GM19328 (cell line): ENCODE data around the gene WDR76.
A peak's percentile ranks its signal among the peaks of the same experiment; 100 is the strongest.
"Not testable (repeated sequence)": the region's sequence is repeated elsewhere in the genome, so short reads cannot be mapped to it uniquely, and the experiment has no call there.

ENCODE experiments used
- ATAC-seq: cut with Tn5 transposase; IDR thresholded peaks from one replicate; pipeline ENCODE4 v1.9.1; 2021; ENCODE audit warnings: mild to moderate bottlenecking, moderate library complexity; ENCODE audit not compliant: unreplicated experiment

The WDR76 gene

DNA sequence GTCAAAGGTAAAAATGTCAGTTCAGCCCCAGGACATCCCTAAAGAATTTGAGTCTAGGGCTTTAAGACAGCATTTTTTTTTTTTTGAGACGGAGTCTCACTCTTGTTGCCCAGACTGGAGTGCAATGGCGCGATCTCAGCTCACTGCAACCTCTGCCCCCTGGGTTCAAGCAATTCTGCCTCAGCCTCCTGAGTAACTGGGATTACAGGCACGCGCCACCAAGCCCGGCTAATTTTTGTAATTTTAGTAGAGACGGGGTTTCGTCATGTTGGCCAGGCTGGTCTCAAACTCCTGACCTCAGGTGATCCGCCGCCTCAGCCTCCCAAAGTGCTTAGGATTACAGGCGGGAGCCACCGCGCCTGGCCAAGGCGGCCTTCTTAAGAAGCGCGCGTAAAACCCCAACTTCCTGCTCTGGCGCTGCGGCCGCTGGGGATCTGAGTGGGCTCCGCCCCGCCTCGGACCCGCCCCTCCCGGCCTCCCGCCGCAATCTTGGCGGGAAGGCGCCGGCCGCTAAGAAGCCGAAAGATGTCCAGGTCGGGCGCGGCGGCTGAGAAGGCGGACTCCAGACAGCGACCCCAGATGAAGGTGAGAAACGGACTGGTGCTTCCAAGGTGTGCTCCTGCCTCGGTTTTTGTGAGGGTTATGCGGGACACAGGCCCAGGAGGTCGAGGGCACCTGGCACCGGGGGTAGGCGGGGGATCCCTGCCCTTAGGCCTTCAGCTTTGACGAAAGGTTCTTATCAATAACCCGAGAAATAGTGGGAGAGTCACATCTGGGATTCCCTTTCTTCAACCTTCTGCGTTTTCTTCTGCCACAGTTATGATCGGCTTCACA lies at the start of gene WDR76:
WDR76 (plus strand) TSS at position 495 of the 834 bp plus-strand sequence; CDS start at position 526, 31 bp downstream.
- peak; percentile 53 for ATAC-seq

DNA sequence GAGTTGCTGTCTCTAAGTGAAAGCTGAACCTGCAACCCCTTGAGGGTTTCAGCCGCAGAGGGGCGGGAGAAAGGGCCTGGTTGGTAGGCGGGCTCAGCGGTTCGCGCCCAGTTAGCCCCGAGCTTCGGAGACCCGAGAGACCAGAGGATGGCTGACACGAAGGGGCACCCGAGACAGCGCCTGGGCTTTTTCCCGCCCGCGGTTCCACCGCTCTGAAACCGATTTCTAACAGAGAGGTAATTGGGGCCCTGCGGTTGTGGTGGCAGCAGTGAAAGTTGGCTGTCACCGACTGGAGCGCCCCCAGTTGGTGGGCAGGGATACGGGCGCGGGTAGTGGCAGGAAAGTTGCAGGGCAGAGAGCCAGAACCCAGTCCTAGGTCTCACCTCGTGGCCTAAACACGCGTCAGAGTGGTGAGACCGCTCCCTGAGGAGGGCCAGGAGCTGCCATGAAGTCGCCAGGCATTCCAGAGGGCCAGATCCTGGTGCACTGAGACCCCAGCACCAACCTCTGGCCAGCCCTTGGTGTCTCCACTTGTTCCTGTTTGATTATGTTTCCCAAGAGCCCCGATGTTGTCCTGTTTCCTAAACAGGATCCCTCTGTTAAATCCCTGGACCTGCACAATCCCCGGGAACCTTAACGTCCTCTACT lies 49.4 kb upstream of the WDR76 start:
- peak; percentile 45 for ATAC-seq

DNA sequence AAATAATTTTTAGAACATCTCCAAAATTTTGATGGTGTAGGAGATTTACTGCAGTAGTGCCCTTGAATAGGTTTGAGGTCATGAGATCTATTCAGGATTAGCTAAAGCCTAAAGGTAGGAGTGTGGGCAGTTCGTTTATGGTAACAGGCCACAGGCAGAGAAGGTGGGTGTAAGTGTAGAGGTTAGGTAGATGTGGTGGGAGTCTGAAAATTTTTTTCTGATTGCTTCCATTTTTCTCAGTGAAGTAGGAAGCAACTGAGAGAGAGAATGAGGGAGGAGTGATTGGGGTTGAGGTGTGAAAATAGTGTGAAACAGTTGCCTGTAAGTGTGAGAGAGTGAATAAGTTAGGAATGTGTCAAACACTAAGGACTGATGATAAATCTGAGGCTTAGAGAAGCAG lies 47.8 kb upstream of the WDR76 start:
- no peak for ATAC-seq

DNA sequence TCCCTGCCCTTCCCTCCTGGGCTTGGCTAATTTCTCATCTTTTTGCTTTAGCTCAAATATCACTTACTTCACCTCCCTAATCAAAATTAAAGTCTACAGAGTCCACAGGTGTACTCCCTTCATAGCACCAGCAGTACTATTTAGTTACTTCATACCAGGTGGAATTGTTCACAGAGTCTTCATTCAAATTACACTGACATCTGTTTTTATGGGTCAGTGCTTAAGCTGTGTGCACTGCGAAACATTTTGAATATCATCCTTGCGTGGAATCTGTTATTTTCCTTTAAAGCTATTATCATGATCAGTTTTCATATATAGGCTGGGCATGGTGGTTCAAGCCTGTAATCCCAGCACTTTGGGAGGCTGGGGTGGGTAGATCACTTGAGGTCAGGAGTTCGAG lies 37.4 kb upstream of the WDR76 start:
- ATAC-seq: no peak

DNA sequence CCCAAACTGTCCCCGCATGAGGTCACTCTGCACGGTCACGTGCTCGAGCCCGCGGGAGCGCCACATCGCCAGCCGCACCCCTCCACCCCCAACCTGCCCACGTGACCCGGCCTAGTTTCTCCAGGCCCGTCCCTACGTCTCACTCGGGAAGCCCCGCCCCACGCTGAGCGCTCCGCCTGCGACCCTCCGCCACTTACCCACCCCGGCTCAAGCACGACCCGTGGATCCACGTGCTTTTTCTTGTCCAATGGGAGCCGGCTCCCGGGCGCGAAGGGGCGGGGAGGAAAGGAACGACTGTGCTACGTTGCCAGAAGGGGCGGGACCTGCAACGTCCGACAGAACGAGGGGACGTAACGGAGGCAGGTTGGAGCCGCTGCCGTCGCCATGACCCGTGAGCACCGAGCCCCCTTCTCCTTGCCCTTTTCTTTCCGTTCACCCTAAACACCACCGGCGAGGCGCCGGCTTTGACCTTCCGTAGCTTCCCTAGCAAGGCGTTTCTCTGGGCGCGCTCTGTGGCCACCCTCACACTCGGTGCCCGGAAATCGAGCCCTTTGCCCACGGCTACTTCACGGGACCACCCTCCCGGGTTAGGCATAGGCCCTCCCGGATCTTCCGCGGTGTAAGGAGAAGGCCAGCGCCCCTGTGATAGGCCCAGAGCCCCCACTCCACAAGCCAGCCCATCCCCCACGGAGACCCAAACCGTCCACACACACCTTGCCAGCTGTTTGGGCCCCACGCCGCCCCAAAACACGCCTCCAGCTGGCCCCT lies 34.6 kb upstream of the WDR76 start, which contains the start of gene SERF2:
SERF2 (plus strand) TSS at position 328 of the 768 bp plus-strand sequence; CDS start at position 385, 57 bp downstream.
- ATAC-seq: peak; percentile 83

DNA sequence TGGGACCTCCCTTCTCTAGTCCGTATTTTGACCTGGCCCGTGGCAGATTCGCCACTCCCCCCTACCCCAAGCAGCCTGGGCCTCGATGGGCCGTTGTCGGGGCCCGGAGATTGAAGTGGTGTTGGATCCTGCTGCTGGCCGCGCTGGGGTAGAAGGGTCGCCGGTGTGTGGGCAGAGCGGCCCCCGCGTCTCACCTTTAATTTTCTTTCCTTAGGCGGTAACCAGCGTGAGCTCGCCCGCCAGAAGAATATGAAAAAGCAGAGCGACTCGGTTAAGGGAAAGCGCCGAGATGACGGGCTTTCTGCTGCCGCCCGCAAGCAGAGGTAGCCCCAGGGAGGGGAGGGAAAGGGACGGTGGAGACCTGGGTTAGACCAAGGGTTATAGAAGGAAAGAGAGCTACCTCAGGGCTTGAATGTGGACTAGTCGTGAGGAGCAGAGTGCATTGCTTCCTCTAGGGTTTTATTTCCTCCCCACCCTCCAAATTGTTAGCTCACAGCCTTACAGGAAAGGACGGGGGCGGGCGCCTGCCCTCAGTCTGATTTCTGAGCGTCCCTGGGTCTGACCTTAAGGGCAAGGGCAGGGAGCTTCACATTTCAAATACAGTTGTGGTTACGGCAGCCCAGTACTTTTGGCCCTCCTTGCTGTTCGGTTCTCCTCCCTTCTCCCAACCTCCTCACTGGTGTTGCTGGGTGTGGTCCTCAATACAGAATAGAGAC lies 33.9 kb upstream of the WDR76 start:
- no peak for ATAC-seq

DNA sequence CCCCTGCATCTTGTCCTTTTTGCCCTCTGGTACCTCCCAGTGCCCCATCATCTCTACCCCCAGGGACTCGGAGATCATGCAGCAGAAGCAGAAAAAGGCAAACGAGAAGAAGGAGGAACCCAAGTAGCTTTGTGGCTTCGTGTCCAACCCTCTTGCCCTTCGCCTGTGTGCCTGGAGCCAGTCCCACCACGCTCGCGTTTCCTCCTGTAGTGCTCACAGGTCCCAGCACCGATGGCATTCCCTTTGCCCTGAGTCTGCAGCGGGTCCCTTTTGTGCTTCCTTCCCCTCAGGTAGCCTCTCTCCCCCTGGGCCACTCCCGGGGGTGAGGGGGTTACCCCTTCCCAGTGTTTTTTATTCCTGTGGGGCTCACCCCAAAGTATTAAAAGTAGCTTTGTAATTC lies 33.2 kb upstream of the WDR76 start:
- no peak for ATAC-seq

DNA sequence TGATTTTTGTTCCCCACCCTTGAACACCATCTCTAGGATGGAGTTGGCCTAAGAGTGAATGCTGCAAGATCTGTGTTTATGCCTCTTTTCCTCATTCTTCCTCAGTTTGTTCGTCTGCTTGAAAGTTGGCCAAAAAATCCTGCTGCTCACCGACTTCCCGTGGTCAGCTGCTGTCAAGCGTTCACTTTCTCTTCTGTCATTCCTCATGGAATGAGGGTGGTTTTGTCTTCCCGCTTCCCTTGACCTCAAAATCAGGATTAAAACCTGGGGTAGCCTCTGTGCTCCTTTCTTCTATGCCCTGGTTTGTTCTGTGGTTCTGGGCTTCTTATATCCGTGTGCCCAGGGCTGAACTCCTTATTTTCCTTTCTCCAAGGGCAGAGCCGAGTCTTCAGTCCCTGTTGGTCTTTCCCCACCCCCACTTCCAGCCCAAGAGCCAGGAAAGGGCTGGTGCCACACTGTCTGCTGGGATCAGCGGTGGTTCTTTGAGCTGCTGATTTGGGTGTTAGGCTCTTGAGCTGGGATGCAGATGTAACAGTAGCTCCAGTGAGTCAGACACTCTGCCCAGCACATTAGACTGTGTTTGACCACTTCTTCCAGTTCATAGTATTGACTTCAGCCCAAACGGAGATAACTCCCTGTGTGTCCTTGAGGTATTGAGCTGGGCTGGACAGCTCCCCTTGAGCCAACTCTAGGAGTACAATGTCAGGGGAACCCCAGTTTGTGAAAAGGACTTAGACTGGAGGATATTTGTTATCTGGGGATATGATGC lies 32.3 kb upstream of the WDR76 start:
- ATAC-seq: no peak

DNA sequence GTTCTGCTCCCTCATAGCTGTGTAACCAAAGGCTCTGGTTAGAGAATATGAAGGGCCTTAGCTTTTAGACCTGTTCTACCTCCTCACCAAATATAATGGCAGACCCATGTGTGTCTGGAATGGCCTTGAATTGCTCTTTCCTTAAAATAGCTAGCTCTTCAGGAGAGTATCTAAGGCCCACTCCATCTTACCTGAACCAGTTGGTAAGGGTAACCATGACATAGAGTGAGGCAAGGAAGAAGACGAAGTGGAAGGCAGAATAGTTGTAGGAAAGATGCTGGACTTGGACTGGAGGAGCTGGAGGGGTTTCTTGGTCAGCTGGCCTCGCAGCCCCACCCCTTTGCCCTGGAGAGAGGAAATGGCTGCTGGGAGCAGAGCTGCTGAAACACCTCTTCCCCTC lies 31.6 kb upstream of the WDR76 start:
- no peak for ATAC-seq

DNA sequence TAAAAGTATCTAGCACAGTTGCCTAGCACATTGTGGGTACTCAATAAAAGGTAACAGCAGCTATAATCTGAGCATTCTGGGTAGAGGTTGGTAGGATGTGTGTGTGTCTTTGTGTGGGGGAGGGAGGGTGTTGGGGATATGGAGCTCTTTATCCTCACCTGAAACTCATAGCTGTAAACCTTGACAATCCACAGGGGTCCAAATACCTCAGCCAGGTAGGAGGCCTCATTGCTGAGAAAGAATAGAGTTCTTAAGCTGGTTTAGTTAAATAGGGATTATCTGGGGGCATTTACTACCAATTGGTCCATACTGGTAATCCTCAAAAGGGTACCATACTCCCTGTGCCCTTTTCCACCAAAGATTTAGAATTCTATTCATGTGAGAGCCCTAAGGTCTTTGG lies 30.8 kb upstream of the WDR76 start:
- ATAC-seq: no peak

DNA sequence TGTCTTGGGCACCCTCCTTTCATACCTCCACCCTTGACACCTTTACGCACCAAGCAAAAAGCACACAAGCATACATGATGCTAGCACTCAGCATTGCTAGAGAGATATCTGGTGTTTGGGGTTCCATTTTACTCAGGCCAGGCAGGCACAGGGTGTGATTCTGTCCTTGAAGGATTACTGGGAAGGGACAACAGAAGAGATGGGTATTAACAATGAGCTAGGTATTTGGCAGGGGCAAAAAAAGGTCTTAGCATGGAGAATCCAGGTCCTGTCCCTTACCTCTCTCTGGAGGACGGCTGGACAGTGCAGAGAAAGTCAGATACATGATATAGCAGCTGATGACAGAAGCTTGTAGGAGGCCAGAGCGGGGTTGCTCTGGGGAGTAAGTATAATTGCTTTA lies 30.2 kb upstream of the WDR76 start:
- no peak for ATAC-seq

DNA sequence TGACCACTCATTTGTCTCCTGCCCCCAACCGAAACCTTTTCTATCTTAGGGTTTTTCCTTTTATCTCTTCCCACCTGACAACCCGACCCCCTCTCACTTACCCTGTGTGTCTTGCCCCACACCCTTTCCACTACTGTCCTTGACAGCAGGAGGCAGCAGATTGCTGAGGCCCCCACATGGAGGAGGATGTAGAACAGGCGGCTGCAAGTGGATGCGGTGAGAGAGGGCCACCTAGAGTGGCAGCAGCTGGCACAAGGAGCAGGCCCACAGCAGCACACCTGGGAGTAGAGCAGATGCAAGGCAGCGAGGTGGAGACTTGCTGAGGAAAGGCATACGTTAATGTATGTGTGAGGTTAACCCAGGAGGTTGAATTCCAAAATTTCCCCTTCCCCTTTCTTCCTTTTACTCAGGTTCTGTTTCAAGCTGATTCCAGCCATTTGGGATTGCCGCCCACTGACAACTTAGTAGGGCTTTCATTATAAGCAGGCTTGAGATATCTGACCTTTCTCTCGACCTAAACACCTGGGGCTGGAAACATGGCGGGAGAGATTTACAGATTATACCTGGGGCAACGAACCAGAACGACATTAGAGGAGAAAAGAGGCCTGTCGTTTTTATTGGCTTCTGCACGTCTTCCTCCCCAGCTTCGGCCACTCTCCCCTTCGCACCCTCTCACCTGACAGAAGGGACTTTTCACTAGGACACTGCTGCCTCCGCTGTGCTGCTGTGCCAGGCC lies 27.4 kb upstream of the WDR76 start:
- no peak for ATAC-seq

DNA sequence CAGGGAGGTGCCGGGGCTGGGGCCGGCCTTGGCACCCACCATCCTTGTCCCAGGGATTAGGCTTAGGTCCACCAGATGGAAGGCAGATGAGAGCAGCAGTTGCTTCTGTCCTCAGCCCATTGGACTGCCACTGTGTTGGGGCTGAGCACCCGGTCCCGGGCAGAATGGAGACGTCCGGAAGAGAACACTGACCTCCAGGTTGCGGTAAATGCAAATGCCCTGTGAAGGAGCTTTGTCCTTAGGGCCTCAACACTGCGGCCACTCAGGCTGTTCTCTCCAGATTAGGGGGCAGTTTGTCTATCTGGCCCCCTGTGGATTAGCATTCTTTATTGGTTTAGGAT lies 26.9 kb upstream of the WDR76 start, which contains the start of gene SERINC4:
SERINC4 (minus strand) TSS at position 276 of the 341 bp plus-strand sequence; CDS start at position 42, 234 bp downstream.
- no peak for ATAC-seq

DNA sequence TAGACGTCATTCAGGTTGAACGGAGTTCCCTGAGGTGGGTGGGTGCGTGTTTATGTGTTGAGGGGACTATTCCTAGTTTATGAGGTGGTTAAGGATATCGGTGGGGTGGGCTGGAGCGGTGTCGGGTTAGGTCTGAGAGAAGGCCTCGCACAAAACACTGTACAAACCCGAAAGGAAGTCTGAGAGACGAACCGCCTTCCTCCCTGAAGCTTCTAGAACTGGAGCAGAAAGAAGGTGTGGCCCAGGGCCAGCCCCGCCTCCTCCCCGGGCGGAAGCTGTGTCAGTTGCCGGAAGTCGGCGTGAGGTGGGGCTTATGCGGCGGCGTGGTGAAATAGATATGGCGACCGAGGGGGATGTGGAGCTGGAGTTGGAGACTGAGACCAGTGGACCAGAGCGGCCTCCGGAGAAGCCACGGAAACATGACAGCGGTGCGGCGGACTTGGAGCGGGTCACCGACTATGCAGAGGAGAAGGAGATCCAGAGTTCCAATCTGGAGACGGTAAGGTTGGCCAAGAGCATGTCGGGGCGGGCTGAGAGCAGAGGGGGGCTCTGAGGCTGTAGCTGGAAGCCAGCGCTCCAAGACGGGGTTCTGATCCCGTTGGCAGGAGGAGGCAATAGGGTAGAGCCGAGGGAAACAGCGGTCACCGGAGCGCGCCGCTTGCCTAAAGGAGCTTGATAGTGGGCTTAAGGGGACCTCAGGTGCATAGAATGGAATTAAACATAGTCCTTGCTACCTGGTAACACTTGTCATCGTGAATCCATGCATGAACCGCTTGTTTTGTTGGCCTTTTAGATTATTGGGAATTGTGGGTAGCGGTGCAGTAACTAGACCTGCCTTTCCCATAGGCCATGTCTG lies 26.3 kb upstream of the WDR76 start, which contains the start of gene HYPK:
HYPK (plus strand) TSS at position 314 of the 856 bp plus-strand sequence; CDS start at position 338, 24 bp downstream.
- ATAC-seq: peak; percentile 87

DNA sequence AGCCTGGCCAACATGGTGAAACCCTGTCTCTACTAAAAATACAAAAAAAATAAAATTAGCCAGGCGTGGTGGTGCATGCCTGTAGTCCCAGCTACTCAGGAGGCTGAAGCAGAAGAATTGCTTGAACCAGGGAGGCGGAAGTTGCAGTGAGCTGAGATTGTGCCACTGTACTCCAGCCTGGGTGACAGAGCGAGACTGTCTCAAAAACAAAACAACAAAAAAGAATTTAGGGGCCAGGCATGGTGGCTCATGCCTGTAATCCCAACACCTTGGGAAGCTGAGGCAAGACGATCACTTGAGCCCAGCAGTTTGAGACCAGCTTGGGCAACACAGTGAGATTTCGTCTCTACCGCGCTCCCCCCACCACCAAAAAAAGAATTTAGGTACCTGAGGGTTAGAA lies 24.1 kb upstream of the WDR76 start:
- not testable (repeated sequence) for ATAC-seq

DNA sequence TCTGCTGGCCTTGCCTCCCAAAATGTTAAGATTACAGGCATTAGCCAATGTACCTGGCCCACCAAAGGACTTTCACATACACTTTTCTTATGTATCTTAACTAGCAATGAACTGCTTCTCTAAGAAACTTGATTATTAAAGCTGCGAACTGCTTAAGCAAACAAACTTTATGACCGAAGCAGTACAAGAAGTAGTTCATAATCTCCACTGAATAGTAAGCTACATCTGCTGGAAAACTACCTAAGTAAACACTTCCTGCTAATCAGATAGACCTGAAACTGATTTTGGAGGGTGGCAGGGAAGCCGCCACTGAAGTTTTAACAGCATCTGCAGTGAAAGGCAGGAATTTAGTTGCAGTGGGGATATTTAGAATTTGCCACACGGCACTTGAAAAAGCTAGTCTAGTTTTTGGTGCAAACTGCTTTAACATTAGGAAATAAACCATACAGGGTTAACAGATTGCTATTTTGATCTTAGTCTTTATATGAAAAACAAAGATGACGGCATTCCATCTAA lies 18.3 kb upstream of the WDR76 start:
- ATAC-seq: no peak

DNA sequence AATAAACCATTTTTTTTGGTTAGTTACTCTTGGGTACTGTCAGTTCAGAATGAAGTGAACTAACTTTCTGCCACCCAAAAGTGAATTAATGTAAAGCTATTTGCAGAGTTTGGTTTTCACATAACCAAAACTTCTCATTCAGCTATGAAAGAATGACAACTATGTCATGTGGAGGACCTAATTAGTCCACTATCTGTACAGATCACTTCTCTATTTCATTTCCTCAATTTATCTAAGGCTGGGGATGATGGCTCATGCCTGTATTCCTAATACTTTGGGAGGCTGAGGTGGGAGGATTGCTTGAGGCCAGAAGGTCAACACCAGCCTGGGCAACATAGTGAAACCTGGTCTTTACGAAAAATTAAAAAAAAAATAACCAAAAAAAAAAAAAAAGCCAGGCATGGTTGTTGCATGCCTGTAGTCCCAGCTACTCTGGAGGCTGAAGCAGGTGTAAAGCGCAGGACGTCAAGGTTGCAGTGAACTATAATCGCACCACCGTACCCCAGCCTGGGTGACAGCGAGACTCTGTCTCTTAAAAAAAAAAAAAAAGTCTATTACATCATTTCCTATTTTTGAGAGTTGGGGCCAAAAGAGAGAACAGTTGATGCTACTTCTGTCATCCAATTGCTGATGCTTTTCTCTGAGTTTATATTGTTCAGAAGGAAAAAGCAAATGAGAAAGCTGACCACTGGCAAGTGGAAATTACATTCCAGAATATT lies 17.7 kb upstream of the WDR76 start:
- ATAC-seq: peak; percentile 53
